Effector CD4-positive, alpha-beta T cell (primary cell): ENCODE measurements around the gene C22orf42.
A peak's percentile ranks its signal among the peaks of the same experiment; 100 is the strongest.
"Not testable (repeated sequence)": the region's sequence is repeated elsewhere in the genome, so short reads cannot be mapped to it uniquely, and the experiment has no call there.

Experiments used
- DNase-seq: peaks from one replicate; pipeline ENCODE4 v3.0.0-alpha.2; 2020

C22orf42 gene

GRCh38 chr22:32183625-32184024 lies 24.5 kb upstream of the C22orf42 start:
- DNase-seq: no peak

GRCh38 chr22:32181043-32181442 lies 21.9 kb upstream of the C22orf42 start:
- no peak for DNase-seq

- DNase-seq: no peak
Measured at GRCh38 chr22:32177221-32177765, 18.2 kb upstream of the C22orf42 start.

- no peak for DNase-seq
Measured at GRCh38 chr22:32175683-32176644, 16.9 kb upstream of the C22orf42 start.

- no peak for DNase-seq
Measured at GRCh38 chr22:32175115-32175514, 16.0 kb upstream of the C22orf42 start.

GRCh38 chr22:32165681-32166080 lies 6.6 kb upstream of the C22orf42 start:
- DNase-seq: no peak

- DNase-seq: no peak
Measured at GRCh38 chr22:32164075-32164860, 5.2 kb upstream of the C22orf42 start.

GRCh38 chr22:32160411-32160810 lies 1.3 kb upstream of the C22orf42 start:
- DNase-seq: not testable (repeated sequence)

GRCh38 chr22:32157632-32158031 lies 1.5 kb downstream of the C22orf42 start:
- DNase-seq: not testable (repeated sequence)

- not testable (repeated sequence) for DNase-seq
Measured at GRCh38 chr22:32154727-32155126, 4.4 kb downstream of the C22orf42 start.

- DNase-seq: not testable (repeated sequence)
Measured at GRCh38 chr22:32151641-32152040, 7.5 kb downstream of the C22orf42 start.

GRCh38 chr22:32150647-32151046 lies 8.5 kb downstream of the C22orf42 start:
- not testable (repeated sequence) for DNase-seq

- not testable (repeated sequence) for DNase-seq
Measured at GRCh38 chr22:32148372-32148771, 10.7 kb downstream of the C22orf42 start.

GRCh38 chr22:32147128-32147527 lies 12.0 kb downstream of the C22orf42 start:
- not testable (repeated sequence) for DNase-seq

- no peak for DNase-seq
Measured at GRCh38 chr22:32144496-32145274, 14.4 kb downstream of the C22orf42 start.

- DNase-seq: no peak
Measured at GRCh38 chr22:32142600-32142999, 16.5 kb downstream of the C22orf42 start.

- not testable (repeated sequence) for DNase-seq
Measured at GRCh38 chr22:32140688-32141087, 18.4 kb downstream of the C22orf42 start.

- not testable (repeated sequence) for DNase-seq
Measured at GRCh38 chr22:32138576-32138975, 20.5 kb downstream of the C22orf42 start.

- DNase-seq: peak; percentile 9
Measured at GRCh38 chr22:32137731-32138324, 21.3 kb downstream of the C22orf42 start.

GRCh38 chr22:32136881-32137280 lies 22.2 kb downstream of the C22orf42 start:
- not testable (repeated sequence) for DNase-seq

GRCh38 chr22:32135958-32136357 lies 23.1 kb downstream of the C22orf42 start:
- not testable (repeated sequence) for DNase-seq

- DNase-seq: not testable (repeated sequence)
Measured at GRCh38 chr22:32134796-32135195, 24.3 kb downstream of the C22orf42 start.
